ENCODE data around the gene ATP13A2.
"Not testable (repeated sequence)": the region's sequence is repeated elsewhere in the genome, so short reads cannot be mapped to it uniquely, and the experiment has no call there.

ATP13A2 gene

DNA sequence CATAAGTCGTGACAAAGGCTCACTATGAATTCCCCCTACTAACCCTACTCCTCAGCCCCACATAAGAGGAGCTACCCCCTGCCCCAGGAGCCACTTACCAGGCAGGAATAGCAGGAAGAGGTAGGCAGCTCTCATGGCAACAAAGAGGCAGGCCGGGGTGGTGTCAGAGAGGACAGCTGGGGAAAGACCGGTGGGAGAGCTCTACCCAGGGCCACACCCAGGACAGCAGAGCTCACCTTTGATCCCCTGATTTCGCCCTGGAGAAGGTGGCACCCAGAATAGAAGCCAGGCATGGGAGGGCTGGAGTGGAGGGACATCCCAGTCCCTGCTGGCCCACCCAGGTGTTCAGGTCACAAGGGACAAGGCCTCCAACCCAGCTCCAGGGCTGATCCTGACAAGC, 33.6 kb downstream of the ATP13A2 start:
- DNase-seq, result no peak

DNA sequence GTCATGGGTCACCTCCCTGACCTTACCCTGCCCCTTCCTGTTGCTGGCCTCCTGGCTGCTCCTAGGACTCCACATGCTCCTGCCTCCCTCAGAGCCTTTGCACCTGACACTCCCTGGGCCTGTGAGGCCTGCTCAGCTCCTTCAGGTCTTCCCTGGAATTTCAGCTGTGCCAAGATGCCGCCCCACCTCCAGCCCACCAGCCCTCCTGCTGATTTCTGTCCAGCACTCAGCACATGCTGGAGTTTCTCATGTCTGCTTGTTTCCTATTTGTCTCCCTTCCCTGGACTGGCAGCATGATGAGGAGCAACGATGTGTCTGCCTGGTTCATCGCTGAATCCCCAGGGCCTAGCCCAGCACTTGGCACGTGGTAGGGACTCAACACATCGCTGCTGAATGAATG, 34.4 kb downstream of the ATP13A2 start:
- DNase-seq, result no peak

DNA sequence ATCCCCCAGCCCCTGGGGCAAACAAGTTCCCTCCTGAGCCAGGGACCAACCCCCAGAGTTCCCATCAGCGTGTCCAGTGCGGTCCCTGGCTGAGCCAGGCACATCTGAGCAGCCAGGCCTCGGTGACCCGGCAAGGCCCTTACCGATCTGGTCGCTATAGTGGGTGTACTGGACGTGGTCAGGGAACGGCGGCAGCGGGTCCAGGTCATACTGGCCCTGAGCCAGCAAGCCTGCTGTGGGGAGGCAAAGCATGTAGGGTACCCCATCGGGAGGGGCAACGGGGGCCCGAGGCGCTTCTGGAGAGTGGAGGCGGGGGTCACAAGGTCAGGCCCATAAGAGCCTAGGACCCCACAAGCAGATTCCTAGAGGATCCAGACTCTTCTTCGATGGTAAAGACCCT, 34.8 kb downstream of the ATP13A2 start:
- no peak for DNase-seq

DNA sequence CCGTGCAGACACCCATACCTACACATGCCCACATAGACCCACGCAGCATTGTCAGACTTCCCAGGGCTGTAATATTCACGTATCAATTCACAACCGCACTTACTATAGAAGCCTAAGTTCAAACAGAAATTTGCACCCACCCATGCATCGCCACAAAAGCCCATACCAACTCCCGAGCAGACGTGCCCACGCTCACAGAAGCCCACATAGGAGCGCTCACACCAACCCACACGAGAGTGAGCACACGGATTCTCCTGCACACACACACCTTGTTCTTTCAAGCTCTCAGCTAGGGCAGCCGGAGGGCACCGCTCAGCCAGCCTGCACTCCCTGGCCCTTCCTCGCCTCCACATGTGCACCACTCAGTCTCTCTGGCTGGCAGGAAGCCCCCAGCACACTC, 35.9 kb downstream of the ATP13A2 start:
- no peak for DNase-seq

DNA sequence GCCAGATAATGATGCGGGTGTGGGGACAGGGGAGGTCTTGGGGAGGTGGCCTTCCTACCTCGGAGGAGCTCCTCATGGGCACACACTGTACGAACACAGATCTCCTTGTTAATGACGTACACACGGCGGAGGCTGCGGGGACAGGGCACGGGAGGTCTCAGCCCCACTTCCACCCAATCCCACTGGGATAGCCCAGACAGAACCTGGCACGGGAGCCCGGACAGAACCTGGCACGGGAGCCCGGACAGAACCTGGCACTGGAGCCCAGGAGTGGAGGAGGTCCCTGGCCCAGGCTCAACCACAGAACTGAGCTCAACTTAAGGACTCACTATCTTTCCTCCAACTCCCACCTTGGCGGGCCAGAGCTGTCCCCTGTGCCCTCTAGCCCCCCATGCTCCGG, 36.5 kb downstream of the ATP13A2 start:
- DNase-seq, result no peak

DNA sequence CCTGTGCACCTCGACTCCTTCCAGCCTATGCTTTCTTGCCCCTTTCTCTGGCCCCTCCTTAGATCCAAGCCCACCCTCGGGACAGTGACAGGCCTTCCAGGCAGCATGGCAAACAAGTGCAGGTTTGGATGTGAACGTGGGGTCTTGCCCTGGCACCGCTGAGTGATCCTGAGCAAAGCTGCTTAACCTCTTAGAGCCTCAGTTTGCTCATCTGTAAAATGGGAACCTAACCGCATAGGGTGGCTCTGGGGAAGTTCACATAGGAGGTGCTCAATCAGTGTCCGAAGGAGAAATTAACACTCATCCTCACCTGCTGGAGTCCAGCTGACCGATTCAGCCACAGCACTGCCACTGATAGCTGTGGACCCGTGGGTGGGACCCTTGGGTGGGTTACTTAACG, 38.5 kb downstream of the ATP13A2 start:
- no peak for DNase-seq

DNA sequence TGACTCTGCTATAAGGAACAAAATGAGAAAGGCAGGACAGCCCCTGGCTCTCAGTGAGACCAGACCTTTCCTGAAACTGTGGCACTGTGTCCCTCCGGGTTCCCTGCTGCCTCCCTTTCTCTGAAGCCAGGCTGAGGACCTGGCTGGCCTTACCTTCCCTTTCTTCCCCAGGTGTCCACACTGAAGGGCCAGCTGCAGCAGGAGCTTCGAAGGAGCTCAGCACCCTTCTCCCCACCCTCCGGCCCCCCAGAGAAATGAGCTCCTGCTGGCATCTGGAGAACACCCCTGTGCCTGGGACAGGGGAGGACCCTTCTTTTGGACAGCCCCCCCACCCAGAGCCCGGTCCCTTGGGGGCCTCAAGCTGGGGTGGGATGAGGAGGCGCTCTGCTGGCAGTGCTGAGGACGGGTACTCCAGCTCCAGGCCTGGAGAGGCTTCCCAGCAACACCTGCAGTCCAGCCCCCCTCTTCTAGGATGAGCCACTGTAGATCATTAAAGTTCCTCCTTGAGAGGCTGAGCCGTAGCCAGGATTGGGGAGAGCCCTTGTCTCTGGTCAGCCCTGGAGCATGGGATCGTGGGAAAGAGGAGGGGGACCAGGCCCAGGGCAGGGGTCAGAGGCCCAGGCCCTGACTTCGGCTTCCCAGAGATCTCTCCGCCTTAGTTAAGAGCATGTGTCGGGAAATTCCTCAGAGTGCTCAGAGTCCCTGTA, 39.4 kb downstream of the ATP13A2 start:
- no peak for DNase-seq

DNA sequence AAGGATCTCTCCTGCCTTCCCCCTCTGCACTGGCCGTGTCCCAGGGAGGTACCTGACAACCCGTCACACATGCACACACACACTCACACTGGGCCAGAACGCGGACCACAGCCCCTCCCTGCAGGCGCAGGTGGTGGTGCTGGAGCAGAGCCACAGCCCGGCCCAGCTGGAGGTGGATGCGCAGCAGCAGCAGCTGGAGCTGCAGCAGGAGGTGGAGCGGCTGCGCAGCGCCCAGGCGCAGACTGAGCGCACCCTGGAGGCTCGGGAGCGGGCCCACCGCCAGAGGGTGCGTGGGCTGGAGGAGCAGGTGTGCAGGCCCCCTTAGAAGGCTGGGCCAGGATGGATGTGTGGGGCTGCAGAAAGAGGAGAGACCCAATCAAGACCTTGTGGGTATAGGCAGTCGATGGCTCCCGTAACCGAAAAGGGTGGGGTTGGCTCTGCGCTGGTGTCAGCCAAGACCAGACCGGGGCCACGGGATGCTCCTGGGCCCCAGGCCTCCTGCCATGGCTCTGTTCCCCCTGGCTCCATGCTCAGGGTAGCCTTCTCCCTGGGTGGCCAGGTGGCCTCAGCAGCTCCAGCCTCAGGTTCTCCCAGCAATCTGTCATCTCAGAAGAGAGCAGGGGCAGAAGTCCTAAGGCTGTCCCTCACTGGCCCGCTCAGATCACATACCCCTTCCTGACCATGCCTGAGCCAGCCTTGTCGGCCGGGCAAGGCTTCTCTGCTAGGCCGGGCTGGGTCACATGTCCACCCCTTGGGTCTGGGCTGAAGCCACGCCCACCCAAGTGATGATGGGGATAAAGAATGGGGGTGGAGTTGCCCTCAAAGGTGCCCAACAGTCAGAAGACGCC, 40.2 kb downstream of the ATP13A2 start:
- DNase-seq, result peak; percentile 67

DNA sequence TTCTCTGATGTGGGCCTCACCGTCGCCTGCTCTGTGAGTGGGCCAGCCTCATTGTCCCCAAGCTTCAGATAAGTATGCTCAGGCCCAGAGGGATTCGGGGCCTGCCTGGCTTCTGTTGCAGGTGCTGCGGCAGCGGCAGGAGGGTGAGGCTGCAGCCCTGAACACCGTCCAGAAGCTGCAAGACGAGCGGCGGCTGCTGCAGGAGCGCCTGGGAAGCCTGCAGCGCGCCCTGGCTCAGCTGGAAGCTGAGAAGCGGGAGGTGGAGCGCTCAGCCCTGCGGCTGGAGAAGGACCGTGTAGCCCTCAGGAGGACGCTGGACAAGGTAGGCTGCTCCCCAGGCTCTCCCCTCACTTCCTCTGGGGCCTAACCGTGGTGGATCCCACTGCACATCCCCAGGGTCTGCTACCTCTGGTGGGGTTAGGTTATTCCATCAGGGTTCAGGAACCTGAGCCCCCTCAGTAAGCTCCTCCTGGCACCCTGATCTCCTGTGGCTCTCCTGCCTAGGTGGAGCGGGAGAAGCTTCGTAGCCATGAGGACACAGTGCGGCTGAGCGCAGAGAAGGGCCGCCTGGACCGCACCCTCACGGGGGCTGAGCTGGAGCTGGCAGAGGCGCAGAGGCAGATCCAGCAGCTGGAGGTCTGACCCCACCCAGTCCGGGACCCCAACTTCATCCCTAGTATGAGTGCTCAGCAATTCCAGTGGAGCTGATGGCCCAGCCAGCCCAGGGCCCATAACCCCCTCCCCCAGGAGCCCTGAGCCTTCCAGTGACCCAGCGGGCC, 41.4 kb downstream of the ATP13A2 start:
- DNase-seq, result no peak

DNA sequence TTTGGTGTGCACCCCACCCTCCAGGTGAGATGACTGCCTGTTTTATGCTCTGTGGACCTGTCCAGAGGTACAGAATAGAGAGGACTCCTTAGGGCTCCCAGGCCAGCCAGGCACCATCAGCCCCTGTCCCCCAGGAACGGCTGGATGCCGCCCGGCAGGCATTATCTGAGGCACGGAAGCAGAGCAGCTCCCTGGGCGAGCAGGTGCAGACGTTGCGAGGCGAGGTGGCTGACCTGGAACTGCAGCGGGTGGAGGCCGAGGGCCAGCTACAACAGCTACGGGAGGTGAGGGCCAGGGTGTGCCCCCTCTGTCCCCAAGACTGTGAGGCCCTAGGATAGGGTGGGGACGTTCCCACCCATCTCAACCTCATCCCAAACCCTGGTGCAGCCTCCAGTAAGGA, 42.1 kb downstream of the ATP13A2 start:
- DNase-seq, result no peak

DNA sequence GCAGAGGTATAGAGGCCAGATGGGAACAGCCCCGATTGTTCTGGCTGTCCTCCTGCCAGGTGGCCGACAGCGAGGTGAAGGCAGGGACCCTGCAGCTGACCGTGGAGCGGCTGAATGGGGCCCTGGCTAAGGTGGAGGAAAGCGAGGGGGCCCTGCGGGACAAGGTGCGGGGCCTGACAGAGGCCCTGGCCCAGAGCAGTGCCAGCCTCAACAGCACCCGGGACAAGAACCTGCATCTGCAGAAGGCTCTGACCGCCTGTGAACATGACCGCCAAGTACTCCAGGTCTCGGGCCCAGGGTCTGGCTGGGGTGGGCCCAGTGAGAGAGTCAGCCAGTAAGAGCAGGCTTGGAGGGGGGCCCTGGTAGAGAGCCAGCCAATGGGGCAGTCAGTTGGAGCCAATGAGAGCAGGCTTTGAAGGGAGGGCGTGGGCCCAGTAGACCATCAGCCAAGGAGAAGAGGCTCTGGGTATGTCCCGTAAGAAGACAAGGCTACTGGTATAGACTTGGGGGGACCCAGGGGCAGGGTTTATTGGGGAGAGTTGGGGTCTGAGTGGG, 42.6 kb downstream of the ATP13A2 start:
- no peak for DNase-seq

DNA sequence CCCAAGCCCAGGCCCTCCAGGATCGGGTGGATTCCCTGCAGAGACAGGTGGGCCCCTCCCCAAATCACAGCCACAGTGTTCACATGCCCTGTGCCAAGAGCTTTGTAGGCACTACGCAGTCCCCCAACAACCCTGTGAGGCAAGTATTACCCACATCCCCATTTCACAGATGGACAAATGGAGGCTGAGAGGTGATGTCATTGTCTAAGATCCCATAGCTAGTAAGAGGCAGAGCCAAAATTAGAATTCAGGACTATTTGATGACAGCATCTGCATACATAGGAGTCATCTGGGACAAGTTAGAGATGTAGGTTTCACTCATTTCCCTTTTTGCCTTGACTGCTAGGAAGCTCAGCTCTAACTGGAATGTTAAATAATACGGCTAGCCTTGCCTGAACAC, 43.4 kb downstream of the ATP13A2 start:
- no peak for DNase-seq

DNA sequence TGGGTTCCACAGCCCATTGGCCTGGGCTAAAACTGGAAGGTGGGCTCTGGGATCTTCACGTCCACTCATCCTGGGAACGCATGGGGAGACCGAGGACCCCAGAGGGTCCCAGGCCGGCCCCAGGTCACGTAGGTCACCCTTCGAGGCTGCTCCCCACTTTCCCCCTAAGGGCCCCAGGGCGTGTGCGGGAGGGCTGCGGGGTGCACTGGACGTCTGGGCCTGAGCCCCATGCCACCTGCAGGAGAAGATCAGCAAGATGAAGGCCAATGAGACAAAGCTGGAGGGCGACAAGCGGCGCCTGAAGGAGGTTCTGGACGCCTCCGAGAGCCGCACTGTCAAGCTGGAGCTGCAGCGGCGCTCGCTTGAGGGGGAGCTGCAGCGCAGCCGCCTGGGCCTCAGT, 43.8 kb downstream of the ATP13A2 start:
- no peak for DNase-seq

DNA sequence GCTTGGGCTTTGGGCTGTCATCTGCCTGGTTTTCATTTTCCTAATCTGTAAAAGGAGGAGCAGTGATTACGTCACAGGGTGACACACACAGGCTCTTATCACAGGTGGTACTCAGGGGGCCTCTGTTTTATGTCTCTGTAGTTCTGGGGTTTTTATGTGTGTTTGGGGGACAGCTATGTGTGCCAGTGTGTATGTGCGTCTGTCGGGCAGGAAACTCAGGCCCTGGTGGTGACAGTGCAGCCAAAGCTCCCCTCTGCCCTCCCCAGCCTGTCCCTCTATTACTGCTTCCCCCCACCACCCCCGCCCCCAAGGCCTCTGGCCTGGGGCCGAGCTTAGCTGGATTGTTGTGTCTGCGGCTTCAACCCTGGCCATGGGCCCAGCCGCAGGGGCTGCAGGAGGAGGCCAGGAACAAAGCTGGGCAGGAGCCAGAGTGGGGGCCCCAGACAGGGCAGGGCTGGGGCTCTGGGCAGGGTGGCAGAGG, 44.6 kb downstream of the ATP13A2 start:
- DNase-seq, result no peak

DNA sequence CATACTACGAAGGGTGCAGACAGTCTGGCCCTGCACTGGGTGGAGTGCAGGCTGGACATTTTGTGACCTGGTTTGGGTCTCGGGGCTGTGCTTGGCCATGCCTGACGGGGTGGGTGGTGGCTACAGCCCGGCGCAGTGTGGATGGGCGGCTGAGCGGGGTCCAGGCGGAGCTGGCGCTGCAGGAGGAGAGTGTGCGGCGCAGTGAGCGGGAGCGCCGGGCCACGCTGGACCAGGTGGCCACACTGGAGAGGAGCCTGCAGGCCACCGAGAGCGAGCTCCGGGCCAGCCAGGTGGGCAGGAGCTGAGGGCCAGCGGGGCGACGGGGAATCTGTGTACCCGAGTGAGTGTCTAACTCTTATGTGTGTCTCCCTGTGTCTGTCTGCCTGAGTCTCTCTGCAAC, 45.4 kb downstream of the ATP13A2 start:
- DNase-seq, result no peak

DNA sequence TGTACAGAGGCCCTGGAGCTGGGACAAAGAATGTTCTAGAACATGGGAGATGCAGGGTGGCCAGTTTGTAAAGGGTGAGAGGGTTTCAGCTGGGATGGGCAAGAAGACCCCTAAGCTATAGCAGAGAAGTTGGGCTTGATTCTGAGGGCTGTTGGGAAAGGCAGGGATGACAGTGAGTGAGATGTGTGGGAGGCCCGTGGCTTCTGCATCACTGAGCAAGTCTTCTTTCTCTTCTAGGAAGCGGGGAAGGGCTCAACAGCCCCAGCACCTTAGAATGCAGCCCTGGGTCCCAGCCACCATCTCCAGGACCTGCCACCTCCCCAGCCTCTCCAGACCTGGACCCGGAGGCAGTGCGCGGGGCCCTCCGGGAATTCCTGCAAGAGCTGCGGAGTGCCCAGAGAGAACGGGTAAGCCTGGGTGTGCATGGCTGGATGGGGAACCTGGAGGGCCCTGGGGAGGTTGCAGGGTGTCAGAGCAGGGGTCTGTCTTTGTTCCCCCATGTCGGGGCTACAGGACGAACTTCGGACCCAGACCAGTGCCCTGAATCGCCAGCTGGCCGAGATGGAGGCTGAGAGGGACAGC, 46.2 kb downstream of the ATP13A2 start:
- DNase-seq, result no peak

DNA sequence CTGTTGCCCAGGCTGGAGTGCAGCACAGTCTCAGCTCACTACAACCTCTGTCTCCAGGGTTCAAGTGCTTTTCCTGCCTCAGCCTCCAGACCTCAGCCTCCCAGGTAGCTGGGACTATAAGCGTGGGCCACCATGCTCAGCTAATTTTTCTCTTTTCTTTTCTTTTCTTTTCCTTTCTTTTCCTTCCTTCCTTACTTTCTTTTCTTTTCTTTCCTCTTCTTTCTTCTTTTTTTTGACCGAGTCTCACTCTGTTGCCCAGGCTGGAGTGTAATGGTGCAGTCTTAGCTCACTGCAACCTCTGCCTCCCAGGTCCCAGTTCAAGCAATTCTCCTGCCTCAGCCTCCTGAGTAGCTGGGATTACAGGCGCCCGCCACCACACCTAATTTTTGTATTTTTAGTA, 47.6 kb downstream of the ATP13A2 start:
- DNase-seq, result not testable (repeated sequence)

DNA sequence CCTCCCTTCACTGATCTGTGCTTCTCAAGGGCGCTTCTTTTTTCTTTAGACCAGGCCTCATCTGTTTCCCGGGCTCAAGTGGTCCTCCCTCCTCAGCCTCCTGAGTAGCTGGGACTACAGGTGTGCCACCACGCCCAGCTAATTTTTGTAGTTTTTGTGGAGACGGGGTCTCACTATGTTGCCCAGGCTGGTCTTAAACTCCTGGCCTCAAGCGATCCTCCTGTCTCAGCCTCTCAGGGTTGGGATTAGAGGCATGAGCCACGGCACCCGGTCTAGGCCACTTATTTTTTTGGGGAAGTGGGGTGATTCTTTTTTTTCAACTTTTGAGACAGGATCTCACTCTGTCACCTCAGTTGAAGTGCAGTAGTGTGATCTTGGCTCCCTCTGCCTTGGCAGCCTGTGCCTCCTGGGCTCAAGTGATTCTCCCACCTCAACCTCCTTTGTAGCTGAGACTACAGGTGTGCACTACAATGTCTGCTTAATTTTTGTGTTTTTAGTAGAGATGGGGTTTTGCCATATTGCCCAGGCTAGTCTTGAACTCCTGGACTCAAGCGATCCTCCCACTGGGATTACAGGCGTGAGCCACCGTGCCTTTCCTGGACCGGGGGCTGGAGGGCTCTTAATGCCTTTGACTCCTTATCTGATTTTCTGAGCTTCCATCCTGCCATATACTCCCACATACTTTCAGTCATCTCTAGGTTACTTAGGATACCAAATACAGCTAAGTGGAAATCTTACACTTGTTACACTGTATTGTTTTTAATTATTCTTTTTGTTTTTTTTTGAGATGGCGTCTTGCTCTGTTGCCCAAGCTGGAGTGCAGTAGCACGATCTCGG, 50.2 kb downstream of the ATP13A2 start:
- DNase-seq, result no peak

DNA sequence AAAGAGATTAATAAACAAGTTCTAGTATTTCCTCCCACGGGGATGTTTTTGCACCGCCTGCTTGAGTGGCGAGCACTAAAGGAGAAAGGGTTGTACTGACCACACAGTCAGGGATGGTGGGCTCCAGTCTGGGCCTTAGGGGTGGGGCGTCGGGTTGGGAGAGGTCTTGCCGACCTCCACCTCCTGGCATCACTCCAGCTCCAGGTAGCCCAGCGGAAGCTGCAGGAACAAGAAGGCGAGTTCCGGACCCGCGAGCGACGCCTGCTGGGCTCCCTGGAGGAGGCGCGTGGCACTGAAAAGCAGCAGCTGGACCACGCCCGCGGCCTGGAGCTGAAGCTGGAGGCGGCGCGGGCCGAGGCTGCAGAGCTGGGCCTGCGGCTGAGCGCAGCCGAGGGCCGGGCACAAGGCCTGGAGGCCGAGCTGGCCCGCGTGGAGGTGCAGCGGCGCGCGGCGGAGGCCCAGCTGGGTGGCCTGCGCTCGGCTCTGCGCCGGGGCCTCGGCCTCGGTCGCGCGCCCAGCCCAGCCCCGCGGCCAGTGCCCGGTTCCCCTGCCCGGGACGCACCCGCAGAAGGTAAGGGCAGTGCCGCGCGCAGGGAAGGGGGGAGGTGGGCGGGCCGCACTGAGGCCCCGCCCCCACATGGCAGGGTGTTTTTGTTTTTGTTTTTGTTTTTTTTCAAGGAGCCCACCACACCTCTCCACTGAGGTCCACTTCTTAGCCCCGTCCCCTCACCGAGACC, 51.0 kb downstream of the ATP13A2 start:
- peak; percentile 97 for DNase-seq

DNA sequence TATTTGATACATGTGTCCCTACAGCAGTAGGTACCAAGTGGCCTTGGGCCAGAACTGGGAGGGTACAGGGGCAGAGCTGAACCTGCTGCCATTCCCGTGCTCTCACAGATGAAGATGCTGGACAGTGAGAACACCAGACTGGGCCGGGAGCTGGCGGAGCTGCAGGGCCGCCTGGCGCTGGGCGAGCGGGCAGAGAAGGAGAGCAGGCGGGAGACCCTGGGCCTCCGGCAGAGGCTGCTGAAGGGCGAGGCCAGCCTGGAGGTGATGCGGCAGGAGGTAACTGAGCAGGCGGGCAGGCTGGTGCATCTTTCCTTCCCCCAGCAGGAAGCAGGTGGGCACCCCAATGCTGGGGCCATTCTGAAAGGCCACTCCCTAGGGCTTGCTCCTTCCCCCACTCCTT, 53.3 kb downstream of the ATP13A2 start:
- no peak for DNase-seq

DNA sequence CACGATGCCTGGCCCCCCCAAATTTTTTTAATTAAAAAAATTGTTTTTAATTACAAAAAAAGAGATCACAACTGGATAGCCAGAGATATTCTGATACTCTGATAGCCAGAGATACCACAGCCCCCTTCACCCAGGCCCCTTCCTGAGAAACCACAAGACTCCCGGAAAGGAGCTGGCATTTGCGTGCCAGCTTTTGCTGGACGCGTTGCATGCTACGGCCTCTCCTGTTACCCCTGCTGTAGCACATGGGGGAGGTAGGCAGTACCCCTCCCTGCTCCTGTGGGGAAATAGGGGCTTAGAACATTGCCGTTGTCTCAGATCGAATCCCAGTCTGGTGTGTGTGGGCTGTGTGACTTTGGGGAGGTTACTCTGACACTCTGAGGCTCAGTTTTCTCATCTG, 54.0 kb downstream of the ATP13A2 start:
- no peak for DNase-seq
